HL-60/S4 (cell line): ENCODE data around the gene C4orf17.
"Not testable (repeated sequence)": the region's sequence is repeated elsewhere in the genome, so short reads cannot be mapped to it uniquely, and the experiment has no call there.

Experiments
- in situ Hi-C: fragments of 300-500 bp; cut with MboI; formaldehyde crosslinking; loops from 2 replicates; pipeline ENCODE4 v1.14.3; 2022; ENCODE audit warnings: low sequenced_read_pairs

C4orf17 gene

GRCh38 chr4:99510721-99511120 is at the start of gene C4orf17:
Gene C4orf17 (plus strand): TSS chr4:99511021. CDS start chr4:99513082, 2,061 bp downstream.
- in situ Hi-C loops, result no loop called here

DNA sequence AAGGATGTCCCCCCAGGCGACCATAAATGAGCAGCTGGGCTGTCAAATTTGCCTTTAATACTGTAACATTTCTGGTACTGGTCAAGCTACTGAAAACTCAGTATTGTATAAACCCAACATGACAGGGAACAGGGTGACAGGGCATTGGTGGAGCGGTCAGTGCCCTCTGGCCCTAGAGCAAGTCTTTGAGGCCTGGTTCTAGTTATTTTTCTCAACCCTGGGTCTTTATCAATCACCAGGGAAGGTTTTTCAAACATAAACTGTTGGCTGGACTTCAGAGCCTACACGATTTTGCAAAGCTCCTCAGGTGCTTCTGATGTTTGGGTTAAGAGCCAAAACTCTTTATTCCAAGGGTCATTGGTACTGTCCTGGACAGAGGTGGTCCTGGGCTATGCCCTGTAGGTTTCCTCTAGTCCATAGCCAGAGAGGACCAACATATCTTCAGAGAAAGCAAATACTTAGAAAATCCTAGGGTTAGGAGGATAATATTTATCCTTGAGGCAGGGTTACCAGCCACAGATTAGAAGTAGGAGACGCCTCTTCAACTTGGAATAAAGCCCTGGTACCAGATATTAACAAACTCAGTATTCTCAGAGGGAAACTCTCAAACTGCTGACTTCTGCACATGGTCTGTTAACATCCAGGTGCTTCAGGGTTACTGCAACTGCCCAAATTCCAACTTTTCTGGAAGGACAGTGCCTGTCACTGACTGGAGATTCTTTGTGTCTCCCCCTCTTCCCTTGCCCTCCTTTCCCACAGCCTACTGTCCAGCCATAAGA is 49.0 kb upstream of the C4orf17 start:
- in situ Hi-C loops, result no loop called here

GRCh38 chr4:99462875-99463464 is 47.9 kb upstream of the C4orf17 start:
- in situ Hi-C loops, result no loop called here

DNA sequence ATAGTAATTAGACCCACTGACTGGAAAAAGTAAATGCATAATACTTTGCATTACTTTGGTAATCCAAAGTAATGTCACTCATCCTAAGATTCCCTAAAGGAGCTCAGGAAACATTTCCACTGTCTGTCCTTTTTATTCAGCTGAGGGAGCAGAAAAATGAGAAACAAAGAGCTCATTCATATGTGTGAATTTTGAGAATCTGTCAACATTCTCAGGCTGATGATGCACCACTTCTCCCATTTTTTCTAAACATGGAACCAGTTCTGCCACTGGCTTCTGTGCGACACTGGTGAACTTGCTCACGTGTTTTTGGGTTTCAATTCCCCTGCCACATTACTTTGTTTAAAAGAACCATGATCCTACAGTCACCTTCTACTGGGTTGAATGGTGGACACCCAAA is 47.3 kb upstream of the C4orf17 start:
- in situ Hi-C loops, result no loop called here

- in situ Hi-C loops, result no loop called here
Measured at GRCh38 chr4:99467887-99468286, 42.9 kb upstream of the C4orf17 start.

GRCh38 chr4:99468889-99469288 is 41.9 kb upstream of the C4orf17 start:
- in situ Hi-C loops, result no loop called here

- in situ Hi-C loops, result no loop called here
Measured at GRCh38 chr4:99471349-99471748, 39.5 kb upstream of the C4orf17 start.

GRCh38 chr4:99471896-99472295 is 38.9 kb upstream of the C4orf17 start:
- in situ Hi-C loops, result no loop called here

DNA sequence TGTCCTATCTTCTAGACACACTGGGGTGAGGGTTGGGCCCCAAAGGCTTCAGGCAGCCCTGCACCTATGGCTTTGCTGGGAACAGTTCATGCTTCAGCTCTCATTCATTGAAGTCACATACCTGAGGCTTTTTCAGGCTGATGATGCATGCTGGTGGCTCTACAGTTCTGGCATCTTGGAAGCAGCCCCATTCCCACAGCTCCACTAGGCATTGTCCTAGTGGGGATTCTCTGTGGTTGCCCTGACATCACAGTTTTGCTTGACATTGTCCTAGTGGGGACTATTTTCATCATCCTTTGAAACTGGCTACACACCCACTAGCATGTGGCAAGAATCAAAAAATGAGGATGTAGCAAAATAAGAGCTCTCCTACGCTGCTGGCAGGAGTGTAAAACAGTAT is 37.7 kb upstream of the C4orf17 start:
- in situ Hi-C loops, result no loop called here

- in situ Hi-C loops, result no loop called here
Measured at GRCh38 chr4:99483636-99484035, 27.2 kb upstream of the C4orf17 start.

GRCh38 chr4:99485212-99485611 is 25.6 kb upstream of the C4orf17 start:
- in situ Hi-C loops, result no loop called here

- in situ Hi-C loops, result not testable (repeated sequence)
Measured at GRCh38 chr4:99486648-99487047, 24.2 kb upstream of the C4orf17 start.

GRCh38 chr4:99490286-99490685 is 20.5 kb upstream of the C4orf17 start:
- in situ Hi-C loops, result no loop called here

DNA sequence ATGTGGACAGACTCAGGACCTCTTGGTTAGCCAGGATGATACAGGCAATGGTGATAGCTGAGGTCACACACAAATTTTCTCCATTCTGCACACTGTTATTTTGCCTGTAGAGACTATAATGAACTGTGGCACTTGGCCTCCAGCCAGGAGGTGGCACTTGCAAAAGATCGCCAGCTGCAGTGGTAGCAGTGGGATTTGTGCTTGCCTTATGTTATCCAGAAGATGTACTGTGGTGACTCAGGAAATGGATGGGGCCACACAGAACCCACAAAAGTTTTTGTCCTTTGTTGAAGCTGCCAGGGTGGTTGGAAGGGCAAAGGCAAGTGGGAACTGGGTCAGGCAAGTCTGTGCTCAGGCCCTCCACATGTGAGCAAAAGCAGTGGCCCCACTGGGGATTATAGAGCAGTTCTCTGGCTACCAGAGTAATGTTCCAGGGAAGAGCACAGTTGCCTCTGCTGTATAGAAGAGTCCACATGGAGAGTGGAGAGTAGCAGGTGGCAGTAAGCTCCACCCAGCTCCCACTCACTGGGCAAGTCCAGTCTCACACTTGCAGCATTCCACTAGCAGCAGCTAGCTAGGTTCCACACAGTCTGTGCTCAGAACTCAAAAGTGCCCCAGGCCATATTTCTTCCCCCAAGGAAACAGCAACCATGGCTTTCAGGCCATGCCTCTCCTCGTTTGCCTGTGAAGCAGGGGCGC is 5.9 kb upstream of the C4orf17 start:
- in situ Hi-C loops, result no loop called here

- in situ Hi-C loops, result no loop called here
Measured at GRCh38 chr4:99506781-99507180, 4.0 kb upstream of the C4orf17 start.

DNA sequence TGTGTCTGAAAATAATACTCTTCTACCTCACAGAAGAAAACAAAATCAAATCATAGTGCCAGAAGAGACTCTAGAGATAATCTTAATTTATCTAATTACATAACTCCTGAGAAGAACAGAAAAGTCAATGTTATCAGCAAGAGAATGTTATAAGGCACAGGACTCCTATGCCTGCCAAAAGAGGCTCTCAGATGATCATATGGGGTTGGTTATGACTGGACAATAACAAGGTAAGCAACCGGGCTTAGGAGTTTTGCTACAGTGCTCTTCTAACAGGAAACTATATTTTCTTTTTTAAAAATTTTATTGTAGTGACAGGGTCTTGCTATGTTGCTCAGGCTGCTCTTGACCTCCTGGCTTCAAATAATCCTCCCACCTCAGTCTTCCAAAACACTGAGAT is 3.5 kb upstream of the C4orf17 start:
- in situ Hi-C loops, result no loop called here

- in situ Hi-C loops, result no loop called here
Measured at GRCh38 chr4:99507762-99508161, 3.1 kb upstream of the C4orf17 start.

GRCh38 chr4:99518601-99519295 is 7.9 kb downstream of the C4orf17 start:
- in situ Hi-C loops, result no loop called here

- in situ Hi-C loops, result no loop called here
Measured at GRCh38 chr4:99529228-99529627, 18.4 kb downstream of the C4orf17 start.

GRCh38 chr4:99529956-99530355 is 19.1 kb downstream of the C4orf17 start:
- in situ Hi-C loops, result no loop called here

- in situ Hi-C loops, result not testable (repeated sequence)
Measured at GRCh38 chr4:99534699-99535098, 23.9 kb downstream of the C4orf17 start.
